HG03066 (cell line): Measurements from ENCODE around the gene LHFPL3.
A peak's percentile ranks its signal among the peaks of the same experiment; 100 is the strongest.
"Not testable (repeated sequence)": the region's sequence is repeated elsewhere in the genome, so short reads cannot be mapped to it uniquely, and the experiment has no call there.

Experiments
- ATAC-seq: cut with Tn5 transposase; IDR thresholded peaks from one replicate; pipeline ENCODE4 v1.9.1; 2021; ENCODE audit warnings: low read depth; ENCODE audit not compliant: unreplicated experiment

Gene LHFPL3

GRCh38 chr7:104923010-104923421 is 594.6 kb downstream of the LHFPL3 start:
- ATAC-seq, result peak; percentile 93

GRCh38 chr7:104926189-104926588 is 597.8 kb downstream of the LHFPL3 start:
- ATAC-seq, result not testable (repeated sequence)

- no peak for ATAC-seq
Observed at GRCh38 chr7:104926601-104927041, 598.2 kb downstream of the LHFPL3 start.

- no peak for ATAC-seq
Observed at GRCh38 chr7:104927055-104927454, 598.7 kb downstream of the LHFPL3 start.

- no peak for ATAC-seq
Observed at GRCh38 chr7:104928721-104929400, 600.5 kb downstream of the LHFPL3 start.

GRCh38 chr7:104929921-104930320 is 601.5 kb downstream of the LHFPL3 start:
- no peak for ATAC-seq

- no peak for ATAC-seq
Observed at GRCh38 chr7:104931181-104931781, 602.9 kb downstream of the LHFPL3 start.

GRCh38 chr7:104933022-104933421 is 604.6 kb downstream of the LHFPL3 start:
- no peak for ATAC-seq

- no peak for ATAC-seq
Observed at GRCh38 chr7:104933521-104933988, 605.2 kb downstream of the LHFPL3 start.

GRCh38 chr7:104934665-104935064 is 606.3 kb downstream of the LHFPL3 start:
- ATAC-seq, result no peak

- no peak for ATAC-seq
Observed at GRCh38 chr7:104935276-104935675, 606.9 kb downstream of the LHFPL3 start.

- ATAC-seq, result no peak
Observed at GRCh38 chr7:104936546-104936945, 608.1 kb downstream of the LHFPL3 start.

GRCh38 chr7:104937489-104937888 is 609.1 kb downstream of the LHFPL3 start:
- not testable (repeated sequence) for ATAC-seq

GRCh38 chr7:104938741-104939390 is 610.5 kb downstream of the LHFPL3 start:
- ATAC-seq, result no peak

GRCh38 chr7:104940023-104940710 is 611.8 kb downstream of the LHFPL3 start:
- ATAC-seq, result no peak

GRCh38 chr7:104943502-104944343 is 615.3 kb downstream of the LHFPL3 start:
- ATAC-seq, result peak; percentile 46

- no peak for ATAC-seq
Observed at GRCh38 chr7:104945599-104945956, 617.2 kb downstream of the LHFPL3 start.

GRCh38 chr7:104946338-104946737 is 617.9 kb downstream of the LHFPL3 start:
- no peak for ATAC-seq

GRCh38 chr7:104950006-104950405 is 621.6 kb downstream of the LHFPL3 start:
- ATAC-seq, result no peak

- ATAC-seq, result no peak
Observed at GRCh38 chr7:104950754-104951153, 622.4 kb downstream of the LHFPL3 start.
